ENCODE data around the gene NAPA.

Gene NAPA

DNA sequence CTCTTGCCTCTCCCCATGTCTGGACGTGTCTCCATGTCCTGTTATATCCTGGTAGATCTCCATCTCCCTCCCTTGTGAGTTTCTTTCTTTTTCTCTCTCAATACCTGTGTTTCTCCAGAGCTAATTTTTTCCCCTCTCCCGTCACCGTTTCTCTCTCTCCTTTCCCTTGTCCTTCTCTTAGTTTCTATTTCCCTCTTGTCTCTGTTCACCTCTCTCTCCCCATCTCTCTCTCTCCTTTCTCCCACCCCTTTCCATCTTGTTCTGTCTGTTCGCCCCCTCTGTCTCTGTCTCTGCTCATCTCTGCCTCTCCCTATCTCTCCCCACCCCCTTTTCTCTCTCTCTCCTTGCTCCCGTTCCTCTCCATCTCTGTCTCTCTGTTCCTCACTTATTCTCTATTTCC is 56.2 kb downstream of the NAPA start:
- DNase-seq (ENCODE audit: low spot score), result no peak

DNA sequence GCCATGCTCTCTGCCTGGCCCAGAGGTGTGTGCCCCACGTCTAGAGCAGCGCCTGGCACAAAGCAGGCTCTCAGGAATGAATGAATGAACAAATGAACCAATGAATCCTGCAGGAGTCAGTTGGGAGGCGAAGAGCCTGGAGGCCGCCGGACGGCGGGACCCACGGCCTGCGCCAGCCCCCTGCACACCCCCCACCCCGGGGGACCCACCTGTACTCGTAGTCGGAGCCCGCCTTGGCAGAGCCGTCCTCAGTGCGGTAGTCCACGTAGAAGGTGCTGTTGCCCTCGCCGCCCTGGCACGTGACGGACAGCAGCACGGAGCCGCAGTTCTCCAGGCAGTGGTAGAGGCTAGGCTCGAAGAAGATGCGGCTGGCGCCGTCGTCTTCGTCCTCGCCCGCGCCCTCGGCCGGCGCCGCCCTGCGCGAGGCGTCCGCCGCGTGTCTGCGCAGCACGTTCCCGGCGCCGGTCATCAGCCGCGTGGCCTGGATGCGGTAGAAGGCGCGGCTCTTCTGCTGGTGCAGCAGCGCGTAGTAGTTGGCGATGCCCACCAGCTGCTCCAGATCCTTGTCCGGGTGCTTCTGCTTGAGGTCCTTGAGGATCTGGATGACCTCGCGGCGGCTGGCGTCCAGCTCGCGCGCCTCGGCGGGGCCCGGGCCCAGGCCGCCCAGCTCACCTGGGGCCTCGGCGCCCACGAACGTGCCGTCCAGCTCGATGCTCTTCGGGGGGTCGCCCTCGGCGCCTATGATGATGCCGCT is 58.0 kb downstream of the NAPA start:
- DNase-seq (ENCODE audit: low spot score), result no peak

DNA sequence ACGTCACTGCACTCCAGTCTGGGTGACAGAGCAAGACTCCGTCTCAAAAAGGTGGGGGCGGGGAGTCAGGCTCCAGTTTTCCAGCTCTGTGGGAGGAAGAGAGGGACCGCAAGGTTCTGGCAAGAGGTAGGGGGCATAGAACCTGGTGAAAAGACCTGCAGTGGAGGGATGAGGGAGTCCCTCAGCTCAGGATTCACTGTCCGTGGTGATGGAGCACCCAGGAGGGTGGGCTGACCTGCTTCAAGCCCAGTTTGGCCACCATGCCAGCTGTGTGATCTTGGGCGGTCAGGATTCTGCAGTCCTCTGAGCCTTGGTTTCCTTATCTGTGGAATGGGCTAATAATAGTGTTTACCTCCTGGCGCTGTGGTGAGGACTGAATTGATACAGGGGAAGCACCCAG is 64.4 kb downstream of the NAPA start:
- DNase-seq (ENCODE audit: low spot score), result no peak

DNA sequence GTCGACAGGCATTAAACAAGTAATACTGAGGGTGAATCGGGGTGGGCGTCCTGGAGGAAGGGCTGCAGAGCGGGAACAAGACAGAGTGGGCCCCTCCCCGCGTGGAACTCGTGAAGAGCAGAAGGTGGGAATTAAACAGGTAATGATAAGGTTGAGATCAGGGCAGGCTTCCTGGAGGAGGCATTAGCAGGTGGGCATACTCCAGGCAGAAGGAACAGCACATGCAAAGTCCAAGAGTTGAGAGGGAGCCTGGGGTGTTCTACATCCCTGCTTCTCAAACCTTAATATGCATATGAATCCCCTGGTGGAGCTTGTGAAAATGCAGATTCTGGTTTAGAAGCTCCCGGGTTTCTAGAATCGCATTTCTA is 66.5 kb downstream of the NAPA start:
- DNase-seq (ENCODE audit: low spot score), result no peak

DNA sequence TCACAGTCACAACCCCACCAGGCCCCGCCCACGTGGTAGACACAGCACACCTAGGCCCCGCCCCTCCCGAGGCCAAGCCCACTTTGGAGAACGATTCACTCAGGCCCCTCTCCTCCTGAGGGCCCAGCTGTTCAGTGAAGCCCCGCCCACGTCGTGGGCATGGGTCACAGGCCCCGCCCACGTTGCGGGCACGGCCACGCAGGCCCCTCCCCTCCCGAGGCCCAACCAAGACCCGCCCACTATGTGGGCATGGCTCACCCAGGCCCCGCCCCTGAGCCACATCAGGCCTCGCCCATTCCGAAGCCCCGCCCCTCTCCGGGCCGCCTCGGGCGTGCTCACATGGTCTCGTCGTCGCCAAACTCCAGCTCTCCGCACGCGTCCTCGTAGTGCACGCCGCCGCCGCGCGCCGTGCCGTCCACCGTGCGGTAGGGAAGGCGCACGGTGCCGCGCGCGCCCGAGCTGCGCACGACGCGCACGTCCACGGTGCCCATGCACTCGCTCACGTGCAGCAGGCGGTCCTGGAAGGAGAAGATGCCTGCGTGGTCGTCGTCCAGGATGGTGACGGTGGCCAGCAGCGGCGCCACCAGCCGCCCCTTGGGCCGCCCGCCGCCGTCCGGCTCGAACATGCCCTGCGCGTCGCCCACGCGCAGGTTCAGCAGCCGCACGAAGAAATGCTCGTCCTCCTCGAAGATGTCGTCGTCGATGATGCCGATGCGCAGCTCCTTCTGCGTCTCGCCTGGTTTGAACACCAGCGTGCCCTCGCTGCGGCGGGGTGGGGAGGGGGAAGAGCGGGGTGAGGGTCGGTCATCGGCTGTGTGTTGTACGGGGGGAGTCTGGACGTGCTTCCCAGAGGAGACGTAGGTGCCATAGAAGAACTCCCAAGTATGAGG is 67.1 kb downstream of the NAPA start:
- no peak for DNase-seq (ENCODE audit: low spot score)

DNA sequence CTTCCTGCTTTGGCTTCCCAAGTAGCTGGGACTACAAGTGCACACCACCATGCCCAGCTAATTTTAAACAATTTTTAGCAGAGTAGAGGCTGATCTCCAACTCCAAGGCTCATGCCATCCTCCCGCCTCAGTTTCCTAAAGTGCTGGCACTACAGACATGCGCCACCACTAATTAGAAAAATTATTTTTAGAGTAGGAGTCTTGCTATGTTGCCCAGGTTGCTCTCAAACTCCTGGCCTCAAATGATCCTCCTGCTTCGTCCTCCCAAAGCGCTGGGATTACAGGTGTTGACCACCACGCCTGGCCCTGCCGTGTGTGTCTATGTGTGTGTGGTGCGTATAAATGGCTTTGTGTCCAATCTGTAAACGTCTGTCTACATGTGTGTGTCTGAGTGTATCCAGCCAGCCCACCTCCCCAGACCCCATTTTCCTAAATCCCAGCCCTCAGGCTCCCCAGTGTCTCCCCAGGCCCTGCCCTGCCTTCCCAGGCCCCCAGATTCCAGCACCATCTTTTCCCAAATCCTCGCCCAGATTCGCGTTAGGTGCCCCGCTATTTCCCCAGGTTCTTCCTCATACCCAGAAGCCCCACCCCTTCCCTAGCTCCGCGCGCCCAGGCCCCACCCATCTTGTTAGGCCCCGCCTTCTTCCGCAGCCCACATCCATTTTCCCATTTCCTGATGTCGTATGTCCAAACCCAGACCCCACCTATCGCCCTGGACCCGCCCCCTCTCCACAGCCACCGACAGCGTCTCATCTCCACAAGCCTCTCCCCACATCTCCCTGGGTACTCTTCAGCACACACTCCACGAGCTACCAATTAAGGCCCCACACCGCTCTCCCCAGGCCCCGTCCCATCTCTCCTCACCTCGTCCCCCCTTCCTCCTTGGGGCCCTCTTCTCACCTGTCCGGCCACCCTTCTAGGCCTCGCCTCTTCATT is 68.1 kb downstream of the NAPA start:
- no peak for DNase-seq (ENCODE audit: low spot score)

DNA sequence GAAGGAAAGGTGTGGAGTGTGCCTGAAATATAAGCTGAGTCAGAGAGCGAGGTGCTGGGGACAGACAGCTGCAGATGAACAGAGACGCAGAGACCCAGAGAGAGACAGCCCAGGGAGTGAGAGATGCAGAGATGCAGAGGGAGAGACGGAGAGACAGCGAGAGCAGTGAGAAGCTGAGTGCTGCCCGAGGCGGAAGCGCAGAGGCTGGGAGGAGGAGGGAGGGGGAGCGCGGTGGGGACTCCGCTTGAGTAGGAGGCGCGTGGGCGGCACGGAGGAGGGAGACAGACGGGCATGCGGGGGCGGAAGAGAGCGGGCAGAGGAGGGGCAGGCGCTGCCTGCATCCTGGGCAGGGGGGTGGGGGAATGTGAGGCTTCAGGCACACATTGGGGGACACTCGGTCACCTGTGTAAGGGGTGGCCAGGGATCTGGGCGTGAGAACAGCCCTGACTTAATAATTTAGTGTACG is 68.9 kb downstream of the NAPA start:
- no peak for DNase-seq (ENCODE audit: low spot score)

DNA sequence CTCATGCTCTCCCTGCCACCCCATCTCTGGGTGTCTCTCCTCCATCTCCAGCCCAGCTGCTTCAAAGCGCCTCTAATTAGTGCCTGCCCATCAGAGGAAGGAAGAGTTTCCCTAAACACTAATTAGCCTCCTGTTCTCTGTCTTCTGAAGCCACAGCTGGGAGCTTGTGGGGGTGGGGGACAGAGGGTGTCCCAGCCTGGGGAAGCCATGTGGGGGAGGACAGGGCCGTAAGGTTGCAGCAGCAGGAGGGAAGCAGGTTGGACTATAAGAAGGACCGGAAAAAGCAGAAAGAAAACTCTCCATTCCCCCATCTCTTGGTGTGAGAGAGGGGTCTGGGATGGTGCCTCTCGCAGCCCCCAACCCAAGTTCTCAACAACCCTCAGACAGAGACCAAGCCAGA is 69.3 kb downstream of the NAPA start:
- no peak for DNase-seq (ENCODE audit: low spot score)

DNA sequence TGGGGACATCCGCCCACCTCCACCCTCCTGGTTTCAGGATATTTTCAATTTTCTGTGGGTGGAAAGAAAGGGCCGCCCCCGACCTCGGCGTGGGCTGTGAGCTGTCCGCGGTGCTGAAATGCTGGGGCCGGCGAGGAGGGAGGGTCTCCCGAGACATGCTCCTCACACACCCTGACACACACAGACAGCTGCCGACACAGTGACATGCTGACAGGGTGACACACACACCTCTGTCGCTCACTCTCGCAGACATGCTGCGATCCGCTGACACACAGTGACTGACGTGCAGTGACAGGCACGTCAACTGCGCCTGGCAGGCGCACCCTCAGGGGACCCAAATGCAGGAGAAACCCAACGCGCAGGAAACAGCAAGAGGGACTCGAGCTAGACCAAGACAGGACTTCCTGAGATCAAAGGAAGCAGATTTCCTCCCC is 70.5 kb downstream of the NAPA start:
- DNase-seq (ENCODE audit: low spot score), result no peak

DNA sequence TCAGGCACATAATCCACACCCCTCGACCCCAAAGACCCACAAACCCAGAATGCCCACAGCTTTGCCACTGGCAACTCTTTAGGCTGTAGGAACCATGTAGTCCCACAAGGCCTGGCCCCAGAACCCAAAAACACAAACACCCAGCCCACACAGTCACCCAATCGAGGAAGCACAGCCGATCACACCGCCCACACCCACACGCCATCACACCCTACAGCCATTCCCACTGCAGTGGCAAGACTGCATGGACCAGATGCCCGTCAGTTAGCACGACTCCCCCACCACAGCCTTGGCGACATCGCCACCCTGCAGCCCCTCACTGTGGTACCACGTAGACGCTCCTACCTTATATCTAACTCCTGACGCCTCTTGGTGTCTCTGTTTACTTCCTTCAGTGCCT is 71.5 kb downstream of the NAPA start:
- DNase-seq (ENCODE audit: low spot score), result no peak

DNA sequence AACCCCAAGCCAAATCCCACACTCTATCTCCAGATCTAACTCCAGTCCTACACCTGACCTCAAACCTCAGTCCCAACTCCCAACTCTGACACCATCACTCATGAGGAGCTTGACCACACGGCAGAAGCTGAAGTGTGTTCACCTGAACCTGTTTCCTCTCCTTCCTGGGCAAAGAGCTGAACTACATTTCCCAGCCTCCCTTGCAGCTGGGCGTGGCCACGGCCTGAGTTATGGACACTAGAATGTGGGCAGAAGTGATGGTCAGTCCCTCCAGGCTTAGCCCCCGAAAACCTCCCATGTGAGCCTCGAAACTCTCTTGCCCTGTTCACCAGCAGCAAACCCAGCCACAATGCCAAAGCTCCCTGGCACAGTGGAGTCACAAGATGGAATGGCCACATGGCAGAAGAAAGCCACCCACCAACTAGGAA is 76.1 kb downstream of the NAPA start:
- no peak for DNase-seq (ENCODE audit: low spot score)
